ENCODE measurements around the gene SLC35F2. TPM values are rescaled to one million over a fixed set of nuclear protein-coding genes. Genes with fewer than 3 reads are reported as not detected.

The SLC35F2 gene
- total RNA-seq, 4 donors from 2014 or later: 1.7 to 5.7 (median 3.7) TPM

DNA sequence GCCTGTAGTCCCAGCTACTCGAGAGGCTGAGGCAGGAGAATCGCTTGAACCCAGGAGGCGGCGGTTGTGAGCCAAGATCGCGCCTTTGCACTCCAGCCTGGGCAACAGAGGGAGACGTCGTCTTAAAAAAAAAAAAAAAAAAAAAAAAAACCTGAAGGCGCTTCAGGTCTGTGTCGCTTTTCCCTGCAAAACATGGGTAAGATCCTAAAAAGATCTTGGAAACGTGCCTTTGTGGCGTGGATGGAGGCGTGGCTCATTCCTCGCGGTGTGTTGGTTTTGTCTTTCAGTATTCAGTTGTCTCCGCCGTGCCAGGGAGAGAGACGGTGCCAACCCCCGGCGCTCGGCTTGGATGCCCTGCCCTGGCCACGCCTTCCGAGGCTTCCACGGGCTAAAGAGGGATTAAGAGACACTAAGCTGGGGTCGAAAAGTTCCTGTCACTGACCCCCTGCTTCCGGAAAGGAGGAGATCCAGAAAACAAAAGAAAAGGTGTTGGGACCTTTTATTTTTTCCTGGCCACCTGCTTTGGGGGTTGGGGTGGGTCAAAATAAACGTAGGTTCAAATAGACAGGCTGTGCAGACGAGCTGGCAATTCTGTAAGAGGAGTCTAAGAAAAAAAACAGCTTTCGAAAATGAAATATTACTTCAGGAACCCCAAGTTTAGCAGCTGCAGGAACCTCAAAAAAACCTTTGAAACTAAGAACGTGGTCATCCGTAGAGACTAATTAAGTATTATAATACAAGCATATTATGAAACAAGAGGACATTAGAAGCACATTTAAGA, 1.1 kb upstream of the SLC35F2 start:
- TF ChIP-seq, protein P1, sequence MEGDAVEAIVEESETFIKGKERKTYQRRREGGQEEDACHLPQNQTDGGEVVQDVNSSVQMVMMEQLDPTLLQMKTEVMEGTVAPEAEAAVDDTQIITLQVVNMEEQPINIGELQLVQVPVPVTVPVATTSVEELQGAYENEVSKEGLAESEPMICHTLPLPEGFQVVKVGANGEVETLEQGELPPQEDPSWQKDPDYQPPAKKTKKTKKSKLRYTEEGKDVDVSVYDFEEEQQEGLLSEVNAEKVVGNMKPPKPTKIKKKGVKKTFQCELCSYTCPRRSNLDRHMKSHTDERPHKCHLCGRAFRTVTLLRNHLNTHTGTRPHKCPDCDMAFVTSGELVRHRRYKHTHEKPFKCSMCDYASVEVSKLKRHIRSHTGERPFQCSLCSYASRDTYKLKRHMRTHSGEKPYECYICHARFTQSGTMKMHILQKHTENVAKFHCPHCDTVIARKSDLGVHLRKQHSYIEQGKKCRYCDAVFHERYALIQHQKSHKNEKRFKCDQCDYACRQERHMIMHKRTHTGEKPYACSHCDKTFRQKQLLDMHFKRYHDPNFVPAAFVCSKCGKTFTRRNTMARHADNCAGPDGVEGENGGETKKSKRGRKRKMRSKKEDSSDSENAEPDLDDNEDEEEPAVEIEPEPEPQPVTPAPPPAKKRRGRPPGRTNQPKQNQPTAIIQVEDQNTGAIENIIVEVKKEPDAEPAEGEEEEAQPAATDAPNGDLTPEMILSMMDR (IDR thresholded peaks at IDR 0.05; ENCODE audit: low read depth): no peak

- TF ChIP-seq, protein P1 (IDR thresholded peaks at IDR 0.05; ENCODE audit: low read depth): no peak
Measured at GRCh38 chr11:107857550-107858216, 904 bp downstream of the SLC35F2 start.

- TF ChIP-seq, protein P1 (IDR thresholded peaks at IDR 0.05; ENCODE audit: low read depth): no peak
Measured at GRCh38 chr11:107856981-107857517, 1.5 kb downstream of the SLC35F2 start.

- TF ChIP-seq, protein P1 (IDR thresholded peaks at IDR 0.05; ENCODE audit: low read depth): no peak
Measured at GRCh38 chr11:107856180-107856980, 2.2 kb downstream of the SLC35F2 start.

DNA sequence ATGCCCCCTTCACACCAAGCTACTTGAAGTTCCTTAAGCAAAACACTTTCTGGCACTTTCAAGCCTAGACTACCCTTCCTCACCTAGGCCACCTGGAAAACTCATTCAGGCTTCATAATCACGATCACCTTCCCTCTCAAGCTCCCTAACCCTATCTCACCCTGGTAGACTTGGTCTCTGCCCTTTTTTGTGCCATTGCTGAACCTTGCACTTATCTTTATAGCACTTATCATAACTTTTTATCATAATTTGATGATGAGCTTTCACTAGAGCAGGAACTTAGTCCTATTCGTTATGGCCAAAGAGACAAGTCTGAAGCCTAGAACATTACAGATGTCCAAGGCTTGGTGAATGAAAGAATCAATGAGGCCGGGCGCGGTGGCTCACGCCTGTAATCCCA, 5.5 kb downstream of the SLC35F2 start:
- TF ChIP-seq, protein P1 (IDR thresholded peaks at IDR 0.05; ENCODE audit: low read depth): no peak

GRCh38 chr11:107851704-107852310, 6.8 kb downstream of the SLC35F2 start:
- TF ChIP-seq, protein P1 (IDR thresholded peaks at IDR 0.05; ENCODE audit: low read depth): no peak

Measured in subcutaneous adipose tissue (tissue), 4 donors.